Keratinocyte (primary cell): Measurements from ENCODE around the gene GCHFR.

Experiments used
- EZH2 ChIP-seq: IDR thresholded peaks from one replicate; pipeline ENCODE4 v1.6.1; 2012; ENCODE audit warnings: inconsistent platforms, mild to moderate bottlenecking, low read length, moderate library complexity
- TF ChIP-seq, protein P1 (sequence below), 3 experiments: IDR thresholded peaks in 1 of 3; conservative IDR thresholded peaks in 1 of 3; optimal IDR thresholded peaks in 1 of 3; 2 replicates in 2 of 3; 3 replicates in 1 of 3; pipeline versions ENCODE3 to v1.5.1; 2011; ENCODE audit warnings: low read length in 3 of 3, mild to moderate bottlenecking in 3 of 3, moderate library complexity in 2 of 3, control low read depth in 1 of 3, inconsistent platforms in 1 of 3; ENCODE audit not compliant: insufficient read depth in 2 of 3; ENCODE audit errors: extremely low read depth in 1 of 3

- TF ChIP-seq EZH2, result no peak
- TF ChIP-seq, protein P1, sequence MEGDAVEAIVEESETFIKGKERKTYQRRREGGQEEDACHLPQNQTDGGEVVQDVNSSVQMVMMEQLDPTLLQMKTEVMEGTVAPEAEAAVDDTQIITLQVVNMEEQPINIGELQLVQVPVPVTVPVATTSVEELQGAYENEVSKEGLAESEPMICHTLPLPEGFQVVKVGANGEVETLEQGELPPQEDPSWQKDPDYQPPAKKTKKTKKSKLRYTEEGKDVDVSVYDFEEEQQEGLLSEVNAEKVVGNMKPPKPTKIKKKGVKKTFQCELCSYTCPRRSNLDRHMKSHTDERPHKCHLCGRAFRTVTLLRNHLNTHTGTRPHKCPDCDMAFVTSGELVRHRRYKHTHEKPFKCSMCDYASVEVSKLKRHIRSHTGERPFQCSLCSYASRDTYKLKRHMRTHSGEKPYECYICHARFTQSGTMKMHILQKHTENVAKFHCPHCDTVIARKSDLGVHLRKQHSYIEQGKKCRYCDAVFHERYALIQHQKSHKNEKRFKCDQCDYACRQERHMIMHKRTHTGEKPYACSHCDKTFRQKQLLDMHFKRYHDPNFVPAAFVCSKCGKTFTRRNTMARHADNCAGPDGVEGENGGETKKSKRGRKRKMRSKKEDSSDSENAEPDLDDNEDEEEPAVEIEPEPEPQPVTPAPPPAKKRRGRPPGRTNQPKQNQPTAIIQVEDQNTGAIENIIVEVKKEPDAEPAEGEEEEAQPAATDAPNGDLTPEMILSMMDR (optimal IDR thresholded peaks at IDR 0.05 in 1 of 3, IDR thresholded peaks at IDR 0.05 in 1 of 3, conservative IDR thresholded peaks at IDR 0.05 in 1 of 3; ENCODE audit: extremely low read depth in 1 of 3, insufficient read depth in 2 of 3, low read length in 3 of 3), result no peak
Observed at GRCh38 chr15:40744815-40745152, 19.1 kb upstream of the GCHFR start.
